ENCODE data around the gene BCL11B. TPM values are rescaled to one million over a fixed set of nuclear protein-coding genes. Genes with fewer than 3 reads are reported as not detected.

BCL11B gene
- total and polyA plus RNA-seq, 4 donors, result 0.04 to 0.42 (median 0.16) TPM

DNA sequence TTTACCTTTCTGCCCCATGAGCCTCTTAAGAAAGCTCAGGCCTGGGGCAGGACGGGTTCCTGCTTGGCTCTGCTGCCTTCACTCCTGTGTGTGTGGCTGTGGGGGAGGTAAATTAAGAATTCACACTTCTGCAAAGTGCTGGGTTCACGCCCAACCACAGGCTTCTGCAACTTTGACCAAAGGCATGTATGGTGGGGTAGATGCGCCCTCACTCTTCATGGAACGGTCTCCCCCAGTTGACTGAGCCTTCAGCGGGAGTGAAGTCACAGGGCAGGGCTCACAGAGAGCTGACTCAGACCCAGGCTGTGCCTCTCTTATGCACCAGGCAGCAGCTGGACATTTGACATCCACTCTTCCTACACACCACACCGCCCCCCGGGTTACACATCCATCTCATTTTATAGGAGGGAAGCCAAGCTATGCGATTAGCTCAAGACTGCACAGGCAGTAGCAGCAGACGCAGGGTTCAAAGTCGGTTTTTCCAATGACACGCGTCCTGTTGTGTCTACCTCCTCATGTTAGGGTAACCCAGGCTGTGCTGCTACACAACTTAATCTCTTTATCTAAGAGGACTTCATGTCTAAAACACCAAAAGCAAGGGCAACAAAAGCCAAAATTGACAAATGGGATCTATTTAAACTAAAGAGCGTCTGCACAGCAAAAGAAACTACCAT lies 15.4 kb upstream of the BCL11B start:
- WGBS, result 82% methylated on average over 13 of the region's 13 CpGs
- no peak for DNase-seq (ENCODE audit: low spot score)
- H3K27me3 ChIP-seq (ENCODE audit: control insufficient read depth in 4 of 4, insufficient read depth in 4 of 4, low read length in 3 of 4), result no peaks in the 10 kb centered on the region

DNA sequence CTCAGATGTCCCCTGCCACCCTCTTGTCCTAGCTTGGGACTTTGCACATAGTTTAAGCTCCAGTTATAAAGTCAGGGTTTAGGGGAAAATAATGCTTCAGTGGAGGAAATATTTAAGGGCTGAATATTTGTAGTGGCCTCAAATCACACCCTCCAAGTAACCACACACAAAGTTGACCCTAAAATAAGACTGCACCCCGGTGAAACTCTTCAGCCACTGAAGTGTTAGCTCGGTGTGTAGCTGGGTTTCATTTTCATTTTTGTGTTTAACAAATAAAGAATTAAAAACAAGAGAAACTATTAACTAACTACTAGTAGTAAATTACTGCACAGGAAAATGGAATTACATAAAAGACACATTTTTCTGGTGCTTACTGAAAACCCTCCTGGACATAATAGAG lies 14.8 kb upstream of the BCL11B start:
- Histone ChIP-seq H3K4me3 (ENCODE audit: low read depth in 1 of 3, low read length in 3 of 3) (no peak overlapping the region), H3K27ac (ENCODE audit: low read depth in 1 of 2, low read length in 2 of 2) (no peak overlapping the region), H3K4me1 (ENCODE audit: control insufficient read depth in 4 of 4, insufficient read depth in 4 of 4, low read length in 3 of 4) (peaks cover 0 to 5% (median 0%) of the 10 kb centered on the region in 4 donors), H3K9ac (ENCODE audit: low read depth in 1 of 2, low read length in 2 of 2) (no peak overlapping the region), H3K27me3 (ENCODE audit: control insufficient read depth in 4 of 4, insufficient read depth in 4 of 4, low read length in 3 of 4) (no peaks in the 10 kb centered on the region), H3K9me3 (ENCODE audit: control insufficient read depth in 4 of 4, low read length in 3 of 4) (no peaks in the 10 kb centered on the region), H3K36me3 (ENCODE audit: control insufficient read depth in 4 of 4, insufficient read depth in 3 of 4, low read depth in 1 of 4, low read length in 3 of 4) (no peaks in the 10 kb centered on the region)
- no peak for DNase-seq (ENCODE audit: low spot score)
- WGBS, result 28% methylated on average over 2 of the region's 2 CpGs
- TF ChIP-seq, protein P1, sequence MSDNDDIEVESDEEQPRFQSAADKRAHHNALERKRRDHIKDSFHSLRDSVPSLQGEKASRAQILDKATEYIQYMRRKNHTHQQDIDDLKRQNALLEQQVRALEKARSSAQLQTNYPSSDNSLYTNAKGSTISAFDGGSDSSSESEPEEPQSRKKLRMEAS (IDR thresholded peaks at IDR 0.05), result no peak
- TF ChIP-seq RAD21 (IDR thresholded peaks at IDR 0.05) (no peak), NR2F2 (IDR thresholded peaks at IDR 0.05) (no peak), CTCF (IDR thresholded peaks at IDR 0.05; ENCODE audit: low read depth, low read length, missing input control) (no peak), YY1 (IDR thresholded peaks at IDR 0.05) (no peak), GABPA (IDR thresholded peaks at IDR 0.05 in 1 of 2, conservative IDR thresholded peaks at IDR 0.05 in 1 of 2) (no peak), FOXA2 (IDR thresholded peaks at IDR 0.05) (no peak)

More for the DNA sequence above, 15.4 kb upstream of the BCL11B start:
- TF ChIP-seq RXRA (IDR thresholded peaks at IDR 0.05), result no peak
- TF ChIP-seq JUND (IDR thresholded peaks at IDR 0.05), result no peak
- no peak for TF ChIP-seq TAF1 (conservative IDR thresholded peaks at IDR 0.05)
- TF ChIP-seq FOXA1 (IDR thresholded peaks at IDR 0.05), result no peak
- TF ChIP-seq YY1 (IDR thresholded peaks at IDR 0.05), result no peak
- TF ChIP-seq, protein P1 (IDR thresholded peaks at IDR 0.05), result no peak
- no peak for TF ChIP-seq NR2F2 (IDR thresholded peaks at IDR 0.05)
- TF ChIP-seq, protein P2, sequence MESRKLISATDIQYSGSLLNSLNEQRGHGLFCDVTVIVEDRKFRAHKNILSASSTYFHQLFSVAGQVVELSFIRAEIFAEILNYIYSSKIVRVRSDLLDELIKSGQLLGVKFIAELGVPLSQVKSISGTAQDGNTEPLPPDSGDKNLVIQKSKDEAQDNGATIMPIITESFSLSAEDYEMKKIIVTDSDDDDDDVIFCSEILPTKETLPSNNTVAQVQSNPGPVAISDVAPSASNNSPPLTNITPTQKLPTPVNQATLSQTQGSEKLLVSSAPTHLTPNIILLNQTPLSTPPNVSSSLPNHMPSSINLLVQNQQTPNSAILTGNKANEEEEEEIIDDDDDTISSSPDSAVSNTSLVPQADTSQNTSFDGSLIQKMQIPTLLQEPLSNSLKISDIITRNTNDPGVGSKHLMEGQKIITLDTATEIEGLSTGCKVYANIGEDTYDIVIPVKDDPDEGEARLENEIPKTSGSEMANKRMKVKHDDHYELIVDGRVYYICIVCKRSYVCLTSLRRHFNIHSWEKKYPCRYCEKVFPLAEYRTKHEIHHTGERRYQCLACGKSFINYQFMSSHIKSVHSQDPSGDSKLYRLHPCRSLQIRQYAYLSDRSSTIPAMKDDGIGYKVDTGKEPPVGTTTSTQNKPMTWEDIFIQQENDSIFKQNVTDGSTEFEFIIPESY (IDR thresholded peaks at IDR 0.05), result no peak
- TF ChIP-seq EGR1 (IDR thresholded peaks at IDR 0.05; ENCODE audit: low read depth in 2 of 2), result no peak
- no peak for TF ChIP-seq GABPA (IDR thresholded peaks at IDR 0.05 in 1 of 2, conservative IDR thresholded peaks at IDR 0.05 in 1 of 2)
- no peak for TF ChIP-seq RAD21 (IDR thresholded peaks at IDR 0.05)
- TF ChIP-seq ATF3 (IDR thresholded peaks at IDR 0.05), result no peak
- no peak for TF ChIP-seq HNF4A (conservative IDR thresholded peaks at IDR 0.05)
- no peak for TF ChIP-seq REST (IDR thresholded peaks at IDR 0.05)
- no peak for TF ChIP-seq HNF4G (IDR thresholded peaks at IDR 0.05)
- TF ChIP-seq FOXA2 (IDR thresholded peaks at IDR 0.05), result no peak
- no peak for TF ChIP-seq SP1 (IDR thresholded peaks at IDR 0.05)
- Histone ChIP-seq H3K27ac (ENCODE audit: low read depth in 1 of 2, low read length in 2 of 2) (no peak overlapping the region), H3K9ac (ENCODE audit: low read depth in 1 of 2, low read length in 2 of 2) (no peak overlapping the region), H3K36me3 (ENCODE audit: control insufficient read depth in 4 of 4, insufficient read depth in 3 of 4, low read depth in 1 of 4, low read length in 3 of 4) (no peaks in the 10 kb centered on the region), H3K9me3 (ENCODE audit: control insufficient read depth in 4 of 4, low read length in 3 of 4) (no peaks in the 10 kb centered on the region), H3K4me1 (ENCODE audit: control insufficient read depth in 4 of 4, insufficient read depth in 4 of 4, low read length in 3 of 4) (peaks cover 0 to 5% (median 0%) of the 10 kb centered on the region in 4 donors), H3K4me3 (ENCODE audit: low read depth in 1 of 3, low read length in 3 of 3) (no peak overlapping the region)

Measured in liver (tissue), 9 donors.